Measurements from ENCODE around the gene CRACR2A. TPM values are rescaled to one million over a fixed set of nuclear protein-coding genes. Genes with fewer than 3 reads are reported as not detected.
A peak's percentile ranks its signal among the peaks of the same experiment; 100 is the strongest.

The CRACR2A gene
- total RNA-seq, 2 donors from 2014 or later, result 1.1 to 4.7 TPM

GRCh38 chr12:3727354-3727753, 25.6 kb downstream of the CRACR2A start:
- Histone ChIP-seq H3K9ac (ENCODE audit: extremely low read depth, low read length, poor library complexity, severe bottlenecking) (no peak overlapping the region), H3K4me1 (ENCODE audit: control insufficient read depth, insufficient read depth, low read length) (no peaks in the 10 kb centered on the region), H3K4me3 (ENCODE audit: low read length) (no peak overlapping the region), H3K27me3 (ENCODE audit: control insufficient read depth, insufficient read depth, low read length, poor library complexity, severe bottlenecking) (no peaks in the 10 kb centered on the region), H3K27ac (ENCODE audit: low read depth, low read length) (no peak overlapping the region), H3K36me3 (ENCODE audit: control insufficient read depth, insufficient read depth, low read length) (no peaks in the 10 kb centered on the region), H3K9me3 (ENCODE audit: control insufficient read depth, low read length) (peaks cover 14% of the 10 kb centered on the region)
- 94 to 95% methylated on average over 4 to 8 of the region's 8 CpGs for WGBS, 2 experiments (ENCODE audit: insufficient coverage in 1 of 2, insufficient read length in 1 of 2)
- H3K36me3 Mint-ChIP-seq (ENCODE audit: low read depth), result peaks cover 9% of the 10 kb centered on the region
- DNase-seq, result no peak
- peaks cover 2% of the 10 kb centered on the region for H3K27me3 Mint-ChIP-seq (ENCODE audit: insufficient read depth)
- peaks cover 3% of the 10 kb centered on the region for H3K4me1 Mint-ChIP-seq
- H3K27ac Mint-ChIP-seq, result no peak overlapping the region
- peaks cover 29% of the 10 kb centered on the region for H3K9me3 Mint-ChIP-seq
- no peak overlapping the region for H3K4me3 Mint-ChIP-seq
- TF ChIP-seq CTCF (conservative IDR thresholded peaks at IDR 0.05), result no peak

- peaks cover 12% of the 10 kb centered on the region for H3K36me3 Mint-ChIP-seq (ENCODE audit: low read depth)
- WGBS, 2 experiments (ENCODE audit: insufficient coverage in 1 of 2, insufficient read length in 1 of 2), result 94 to 95% methylated on average over 5 to 6 of the region's 6 CpGs
Measured at GRCh38 chr12:3726456-3726855, 26.5 kb downstream of the CRACR2A start.

GRCh38 chr12:3725388-3726115, 27.4 kb downstream of the CRACR2A start:
- Mint-ChIP-seq H3K4me1 (peaks cover 3% of the 10 kb centered on the region), H3K27ac (peak overlapping the region; percentile 1), H3K27me3 (ENCODE audit: insufficient read depth) (peaks cover 3% of the 10 kb centered on the region), H3K36me3 (ENCODE audit: low read depth) (peaks cover 13% of the 10 kb centered on the region), H3K9me3 (peaks cover 46% of the 10 kb centered on the region), H3K4me3 (no peak overlapping the region)
- no peak overlapping the region for H3K9ac ChIP-seq (ENCODE audit: extremely low read depth, low read length, poor library complexity, severe bottlenecking)
- H3K9me3 ChIP-seq (ENCODE audit: control insufficient read depth, low read length), result peaks cover 30% of the 10 kb centered on the region
- no peaks in the 10 kb centered on the region for H3K27me3 ChIP-seq (ENCODE audit: control insufficient read depth, insufficient read depth, low read length, poor library complexity, severe bottlenecking)
- no peaks in the 10 kb centered on the region for H3K36me3 ChIP-seq (ENCODE audit: control insufficient read depth, insufficient read depth, low read length)
- 70 to 82% methylated on average over 3 to 4 of the region's 6 CpGs for WGBS, 2 experiments (ENCODE audit: insufficient coverage in 1 of 2, insufficient read length in 1 of 2)
- H3K4me1 ChIP-seq (ENCODE audit: control insufficient read depth, insufficient read depth, low read length), result no peaks in the 10 kb centered on the region
- DNase-seq, result peak; percentile 37
- H3K27ac ChIP-seq (ENCODE audit: low read depth, low read length), result no peak overlapping the region
- no peak for TF ChIP-seq CTCF (conservative IDR thresholded peaks at IDR 0.05)
- no peak overlapping the region for H3K4me3 ChIP-seq (ENCODE audit: low read length)

More at GRCh38 chr12:3726456-3726855, 26.5 kb downstream of the CRACR2A start:
- no peak for DNase-seq
- Histone ChIP-seq H3K9me3 (ENCODE audit: control insufficient read depth, low read length) (peaks cover 23% of the 10 kb centered on the region), H3K27ac (ENCODE audit: low read depth, low read length) (no peak overlapping the region), H3K27me3 (ENCODE audit: control insufficient read depth, insufficient read depth, low read length, poor library complexity, severe bottlenecking) (no peaks in the 10 kb centered on the region), H3K36me3 (ENCODE audit: control insufficient read depth, insufficient read depth, low read length) (no peaks in the 10 kb centered on the region), H3K4me1 (ENCODE audit: control insufficient read depth, insufficient read depth, low read length) (no peaks in the 10 kb centered on the region), H3K4me3 (ENCODE audit: low read length) (no peak overlapping the region), H3K9ac (ENCODE audit: extremely low read depth, low read length, poor library complexity, severe bottlenecking) (no peak overlapping the region)
- Mint-ChIP-seq H3K9me3 (peaks cover 38% of the 10 kb centered on the region), H3K4me3 (no peak overlapping the region), H3K27me3 (ENCODE audit: insufficient read depth) (peaks cover 2% of the 10 kb centered on the region), H3K27ac (no peak overlapping the region), H3K4me1 (peaks cover 3% of the 10 kb centered on the region)
- no peak for TF ChIP-seq CTCF (conservative IDR thresholded peaks at IDR 0.05)

Data from endodermal cell (in vitro differentiated cells).